Right atrium auricular region (tissue), 2 donors: ENCODE data around the gene AFF1. TPM values are rescaled to one million over a fixed set of nuclear protein-coding genes. Genes with fewer than 3 reads are reported as not detected.
A peak's percentile ranks its signal among the peaks of the same experiment; 100 is the strongest.

Source experiments
- DNase-seq: peaks from one replicate; pipeline ENCODE4 v3.0.0-alpha.2; 2019; ENCODE audit warnings: low spot score
- H3K27ac ChIP-seq, 2 donors: fragments of 200-600 bp; sonication (generic); 1 replicate in 1 of 2; 2 replicates in 1 of 2; pipeline ENCODE4 v1.5.1; 2016 to 2019
- H3K27me3 ChIP-seq, 2 donors: fragments of 200-600 bp; sonication (generic); one replicate each; pipeline versions ENCODE4 v1.5.1 to v1.6.0; 2017 to 2019
- H3K36me3 ChIP-seq: fragments of 200-600 bp; sonication (generic); one replicate; pipeline ENCODE4 v1.5.1; 2016
- H3K4me1 ChIP-seq, 2 donors: fragments of 200-600 bp; sonication (generic); one replicate each; pipeline versions ENCODE4 v1.5.1 to v1.6.0; 2017 to 2019
- H3K4me3 ChIP-seq, 2 donors: fragments of 200-600 bp; sonication (generic); 1 replicate in 1 of 2; 2 replicates in 1 of 2; pipeline ENCODE4 v1.5.1; 2017 to 2019; ENCODE audit warnings: mild to moderate bottlenecking in 1 of 2, moderate library complexity in 1 of 2
- H3K9me3 ChIP-seq, 2 donors: fragments of 200-600 bp; sonication (generic); one replicate each; pipeline ENCODE4 v1.5.1; 2019
- CTCF ChIP-seq, 2 donors: fragments of 200-600 bp; sonication (generic); IDR thresholded peaks; one replicate each; pipeline ENCODE4 v1.5.1; 2019; ENCODE audit warnings: antibody characterized with exemption in 2 of 2
- total RNA-seq, 2 donors: library from RNA; depleted of rRNA; stranded (reverse); fragments of >200 nt; gene quantifications; one replicate each; pipeline ENCODE4 v1.1.0, GENCODE V29; 2016

AFF1 gene
- total RNA-seq, 2 donors from 2014 or later: 59.2 to 73.5 TPM

GRCh38 chr4:87105101-87105845 is 170.5 kb downstream of the AFF1 start:
- peaks cover 37% of the 10 kb centered on the region for H3K36me3 ChIP-seq
- TF ChIP-seq CTCF (IDR thresholded peaks at IDR 0.05): no peak
- peak overlapping the region; percentile 17 to 54 for H3K27ac ChIP-seq
- no peaks in the 10 kb centered on the region for H3K9me3 ChIP-seq
- H3K4me1 ChIP-seq: peaks cover 0 to 45% of the 10 kb centered on the region in 2 donors
- H3K27me3 ChIP-seq: no peaks in the 10 kb centered on the region
- DNase-seq: no peak
- H3K4me3 ChIP-seq: no peak overlapping the region

- Histone ChIP-seq H3K4me3 (no peak overlapping the region), H3K27me3 (no peaks in the 10 kb centered on the region), H3K9me3 (no peaks in the 10 kb centered on the region), H3K4me1 (peaks cover 0 to 34% of the 10 kb centered on the region in 2 donors), H3K36me3 (peaks cover 45% of the 10 kb centered on the region), H3K27ac (peak overlapping the region; percentile 71 to 78)
- TF ChIP-seq CTCF (IDR thresholded peaks at IDR 0.05): no peak
- no peak for DNase-seq
Measured at GRCh38 chr4:87108142-87108546, 173.3 kb downstream of the AFF1 start.

- no peak for DNase-seq
- Histone ChIP-seq H3K27ac (peak overlapping the region in 1 of 2 donors; percentile 78), H3K27me3 (no peaks in the 10 kb centered on the region), H3K9me3 (no peaks in the 10 kb centered on the region), H3K4me3 (no peak overlapping the region), H3K36me3 (peaks cover 55% of the 10 kb centered on the region), H3K4me1 (peaks cover 0 to 24% of the 10 kb centered on the region in 2 donors)
- TF ChIP-seq CTCF (IDR thresholded peaks at IDR 0.05): no peak
Measured at GRCh38 chr4:87109121-87109520, 174.3 kb downstream of the AFF1 start.

GRCh38 chr4:87109945-87110344 is 175.1 kb downstream of the AFF1 start:
- Histone ChIP-seq H3K27ac (no peak overlapping the region), H3K4me3 (no peak overlapping the region), H3K27me3 (no peaks in the 10 kb centered on the region), H3K36me3 (peaks cover 63% of the 10 kb centered on the region), H3K4me1 (peaks cover 0 to 25% of the 10 kb centered on the region in 2 donors), H3K9me3 (no peaks in the 10 kb centered on the region)
- DNase-seq: no peak
- TF ChIP-seq CTCF (IDR thresholded peaks at IDR 0.05): no peak

GRCh38 chr4:87112063-87112462 is 177.3 kb downstream of the AFF1 start:
- DNase-seq: no peak
- no peaks in the 10 kb centered on the region for H3K9me3 ChIP-seq
- no peak overlapping the region for H3K27ac ChIP-seq
- no peaks in the 10 kb centered on the region for H3K27me3 ChIP-seq
- peaks cover 0 to 34% of the 10 kb centered on the region in 2 donors for H3K4me1 ChIP-seq
- TF ChIP-seq CTCF (IDR thresholded peaks at IDR 0.05): no peak
- H3K4me3 ChIP-seq: no peak overlapping the region
- H3K36me3 ChIP-seq: peaks cover 57% of the 10 kb centered on the region
